HCEC 1CT (cell line): ENCODE results near the gene VAV3.
"Not testable (repeated sequence)": the region's sequence is repeated elsewhere in the genome, so short reads cannot be mapped to it uniquely, and the experiment has no call there.

Experiments used
- DNase-seq: peaks from one replicate; pipeline ENCODE4 v3.0.0-alpha.2; 2017

Gene VAV3, protein sequence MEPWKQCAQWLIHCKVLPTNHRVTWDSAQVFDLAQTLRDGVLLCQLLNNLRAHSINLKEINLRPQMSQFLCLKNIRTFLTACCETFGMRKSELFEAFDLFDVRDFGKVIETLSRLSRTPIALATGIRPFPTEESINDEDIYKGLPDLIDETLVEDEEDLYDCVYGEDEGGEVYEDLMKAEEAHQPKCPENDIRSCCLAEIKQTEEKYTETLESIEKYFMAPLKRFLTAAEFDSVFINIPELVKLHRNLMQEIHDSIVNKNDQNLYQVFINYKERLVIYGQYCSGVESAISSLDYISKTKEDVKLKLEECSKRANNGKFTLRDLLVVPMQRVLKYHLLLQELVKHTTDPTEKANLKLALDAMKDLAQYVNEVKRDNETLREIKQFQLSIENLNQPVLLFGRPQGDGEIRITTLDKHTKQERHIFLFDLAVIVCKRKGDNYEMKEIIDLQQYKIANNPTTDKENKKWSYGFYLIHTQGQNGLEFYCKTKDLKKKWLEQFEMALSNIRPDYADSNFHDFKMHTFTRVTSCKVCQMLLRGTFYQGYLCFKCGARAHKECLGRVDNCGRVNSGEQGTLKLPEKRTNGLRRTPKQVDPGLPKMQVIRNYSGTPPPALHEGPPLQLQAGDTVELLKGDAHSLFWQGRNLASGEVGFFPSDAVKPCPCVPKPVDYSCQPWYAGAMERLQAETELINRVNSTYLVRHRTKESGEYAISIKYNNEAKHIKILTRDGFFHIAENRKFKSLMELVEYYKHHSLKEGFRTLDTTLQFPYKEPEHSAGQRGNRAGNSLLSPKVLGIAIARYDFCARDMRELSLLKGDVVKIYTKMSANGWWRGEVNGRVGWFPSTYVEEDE

DNA sequence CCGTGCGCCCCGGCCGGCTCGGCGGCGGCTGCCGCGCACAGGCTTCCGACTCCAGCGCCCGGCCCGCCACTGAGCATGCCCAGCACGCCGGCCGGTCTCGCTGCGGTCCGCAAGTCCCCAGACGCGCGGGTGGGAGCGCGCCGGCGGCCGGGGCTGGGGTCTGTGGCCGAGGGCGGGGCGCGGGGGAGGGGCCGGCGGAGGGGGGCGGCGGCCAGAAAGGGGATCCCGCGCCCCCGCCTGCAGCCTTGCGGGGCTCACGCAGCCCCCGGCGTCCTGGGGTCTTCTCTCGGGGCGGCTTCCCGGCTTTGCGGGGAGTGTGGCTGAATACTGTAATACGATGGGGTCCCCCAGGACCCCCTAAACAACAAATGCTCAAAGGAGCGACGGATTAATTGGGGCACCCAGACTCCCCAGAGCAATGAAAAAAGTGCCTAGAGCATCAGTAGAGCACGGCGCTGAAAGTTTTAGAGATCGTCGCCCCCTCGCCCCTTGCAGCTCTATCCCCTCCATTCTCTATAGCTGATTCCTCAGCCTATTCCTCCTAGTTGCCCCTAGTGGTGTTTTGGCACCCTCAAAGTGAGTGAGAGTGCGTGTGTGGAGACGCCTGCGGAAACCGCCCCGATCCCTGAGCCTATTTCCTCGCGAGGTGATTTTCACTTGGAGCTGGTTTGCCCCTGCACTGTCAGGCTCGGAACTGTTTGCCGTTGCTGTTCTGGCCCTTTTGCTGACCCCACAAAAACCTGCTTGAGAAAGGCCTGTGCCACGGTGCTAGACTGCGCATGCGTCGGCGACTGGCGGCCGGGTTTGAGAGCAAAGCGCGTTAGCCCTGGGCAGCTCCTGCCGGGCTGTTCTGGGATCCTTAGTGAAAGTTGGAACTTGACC, at the start of gene VAV3:
Gene VAV3 (minus strand): TSS at position 71 of the 882 bp plus-strand sequence. CDS start 311 bp downstream, outside the sequence.
- no peak for DNase-seq

DNA sequence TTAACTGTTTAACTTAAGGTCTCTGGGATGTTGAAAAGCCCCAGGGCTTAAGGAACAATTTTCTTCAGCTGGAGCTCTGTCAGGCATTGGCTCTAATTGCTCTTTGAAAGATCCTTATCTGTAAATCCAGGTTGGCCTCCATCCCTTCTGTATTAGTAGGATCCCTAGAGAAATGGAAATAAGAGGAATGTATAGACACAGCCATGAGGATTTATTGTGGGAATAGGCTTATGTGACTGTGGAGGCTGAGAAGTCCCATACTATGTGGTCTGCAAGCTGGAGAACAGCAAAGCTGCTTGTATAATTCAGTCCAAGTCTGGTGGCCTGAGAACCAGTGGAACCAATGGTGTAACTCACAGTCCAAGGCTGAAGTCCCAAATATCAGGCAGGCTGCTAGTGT, 47.6 kb upstream of the VAV3 start:
- DNase-seq = no peak

DNA sequence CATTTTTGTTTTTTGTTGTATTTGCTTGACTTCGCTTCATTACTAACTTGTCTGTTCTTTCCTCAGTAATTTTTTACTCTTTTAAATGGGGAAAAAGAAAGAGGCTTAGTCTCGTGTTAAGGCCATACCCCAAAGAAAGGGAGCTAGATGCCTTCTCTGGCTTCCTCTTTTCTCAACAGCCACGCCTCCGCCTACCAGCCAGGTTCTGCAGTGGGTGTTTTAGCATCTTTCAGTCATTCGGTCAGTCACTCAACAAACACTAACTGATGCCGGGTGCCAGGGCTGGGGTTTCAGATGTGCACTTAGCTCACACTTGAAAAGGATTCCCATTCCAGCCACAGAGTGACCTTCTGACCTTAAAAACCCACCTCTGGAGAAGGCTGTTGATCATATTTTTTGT, 46.3 kb upstream of the VAV3 start:
- DNase-seq = no peak

DNA sequence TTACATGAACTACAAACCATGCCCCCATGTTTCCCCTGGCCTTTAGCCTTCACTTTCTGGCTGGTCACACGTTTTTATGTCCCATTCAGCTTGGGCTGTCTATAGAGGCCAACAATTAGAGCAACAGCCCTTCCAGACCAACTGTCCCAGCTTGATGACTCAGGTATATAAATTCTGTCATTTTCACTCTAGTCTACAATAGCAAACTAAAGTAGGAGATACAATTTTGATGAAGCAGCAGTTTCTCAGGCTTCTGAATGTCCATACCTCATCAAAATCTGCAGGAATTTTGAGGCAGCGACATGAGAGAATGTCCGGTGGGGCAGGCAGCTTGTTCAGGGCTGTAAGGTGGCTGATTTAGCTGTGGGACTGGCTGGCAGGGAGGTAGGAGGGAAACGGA, 45.6 kb upstream of the VAV3 start:
- DNase-seq = no peak

DNA sequence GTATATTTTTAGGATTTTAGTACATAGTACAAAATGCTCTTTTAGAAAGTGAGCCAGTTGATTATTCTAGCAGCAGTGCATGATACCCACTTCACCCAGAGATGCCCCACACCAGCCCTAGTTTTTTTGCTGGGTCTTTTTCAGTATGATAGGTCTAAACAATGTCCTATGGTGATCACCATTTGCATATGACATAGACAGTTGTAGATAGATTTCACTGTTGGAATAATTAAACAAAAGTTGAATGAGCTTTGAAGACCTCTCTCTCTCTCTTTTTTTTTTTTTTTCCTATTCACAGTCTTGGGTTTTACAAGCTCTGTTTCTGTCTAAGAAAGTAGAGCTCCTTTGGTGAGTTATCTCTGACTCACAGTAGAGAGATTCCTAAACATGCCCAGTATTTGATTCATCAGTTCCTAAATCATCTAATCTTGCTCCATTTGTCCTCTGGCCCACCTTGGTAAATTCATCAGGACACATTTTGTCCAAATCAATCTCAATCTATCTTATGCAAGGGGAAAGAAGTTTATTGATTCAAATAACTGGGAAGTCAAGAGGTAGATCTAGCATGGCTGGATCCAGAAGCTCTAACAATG, 44.7 kb upstream of the VAV3 start:
- DNase-seq = peak; percentile 25

DNA sequence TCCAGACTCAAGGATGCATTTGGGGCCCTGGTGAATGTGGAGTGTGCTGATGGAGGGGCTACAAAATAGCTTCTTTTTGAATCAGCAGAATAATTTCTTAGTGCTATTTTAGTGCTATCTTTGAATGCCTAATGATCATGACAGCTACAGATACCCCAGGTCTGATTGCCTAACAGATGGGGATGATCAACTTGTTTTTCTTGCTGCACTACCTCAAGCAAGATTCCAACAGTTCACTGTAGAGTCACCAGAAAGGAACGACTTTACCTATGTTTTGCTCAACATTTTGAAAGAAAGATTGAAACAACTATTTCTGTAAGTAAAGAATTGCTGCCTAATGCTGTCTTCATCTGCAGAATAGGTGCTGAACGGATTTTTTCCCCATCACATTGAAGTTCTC, 42.6 kb upstream of the VAV3 start:
- DNase-seq = no peak

DNA sequence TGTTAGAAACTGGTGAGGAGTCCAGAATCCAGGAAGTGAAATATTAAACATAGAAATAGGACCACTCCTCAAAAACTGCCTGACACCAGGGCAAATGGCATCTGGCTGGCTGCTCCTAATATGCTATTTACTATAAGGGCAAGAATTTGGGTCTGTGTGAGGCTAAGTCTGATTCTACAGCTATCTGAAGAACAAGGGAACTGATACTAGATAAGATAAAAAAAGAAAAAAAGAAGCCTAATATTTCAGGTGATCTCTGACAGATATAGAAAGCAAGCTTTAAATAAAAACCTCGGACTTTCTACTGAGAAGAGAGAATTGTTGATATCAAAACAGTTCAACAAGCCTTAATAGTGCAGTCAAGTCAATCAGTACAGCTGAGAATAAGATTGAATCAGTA, 42.1 kb upstream of the VAV3 start:
- no peak for DNase-seq

DNA sequence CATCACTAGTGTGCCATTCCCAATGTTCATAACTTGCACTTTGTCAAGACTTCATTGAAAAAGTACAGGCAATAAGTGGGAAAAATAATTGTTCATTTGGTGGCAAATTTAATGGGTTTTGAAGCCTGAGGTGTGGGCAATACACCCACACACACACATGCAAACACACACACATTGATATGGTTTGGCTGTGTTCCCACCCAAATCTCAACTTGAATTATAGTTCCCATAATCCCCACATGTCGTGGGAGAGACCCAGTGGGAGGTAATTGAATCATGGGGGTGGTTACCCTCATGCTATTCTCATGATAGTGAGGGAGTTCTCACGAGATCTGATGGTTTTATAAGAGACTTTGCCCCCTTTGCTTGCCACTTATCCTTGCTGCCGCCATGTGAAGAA, 39.9 kb upstream of the VAV3 start:
- DNase-seq = not testable (repeated sequence)

DNA sequence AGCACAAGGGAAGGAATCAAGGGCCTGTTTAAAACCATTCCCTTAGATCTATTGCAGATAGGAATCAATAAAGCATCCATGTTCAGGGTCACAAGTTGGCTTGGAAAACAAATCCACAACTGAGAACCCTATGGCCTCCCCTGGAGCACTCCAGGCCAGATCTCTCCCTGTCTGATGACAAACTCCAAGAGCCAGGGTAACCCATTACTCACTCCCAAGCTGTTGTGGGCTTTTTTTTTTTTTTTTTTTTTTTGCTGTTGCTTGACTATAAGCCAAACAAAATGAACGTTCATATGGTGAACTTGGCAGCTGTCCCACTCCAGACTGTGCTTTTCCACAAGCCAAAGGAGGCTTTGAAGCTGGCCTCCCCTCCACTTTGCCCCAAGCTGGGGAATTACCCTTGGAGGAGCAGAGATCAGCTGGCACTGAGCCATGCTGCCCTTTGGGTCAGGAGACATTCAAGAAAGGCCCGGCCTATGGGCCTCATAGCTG, 35.7 kb upstream of the VAV3 start:
- no peak for DNase-seq

DNA sequence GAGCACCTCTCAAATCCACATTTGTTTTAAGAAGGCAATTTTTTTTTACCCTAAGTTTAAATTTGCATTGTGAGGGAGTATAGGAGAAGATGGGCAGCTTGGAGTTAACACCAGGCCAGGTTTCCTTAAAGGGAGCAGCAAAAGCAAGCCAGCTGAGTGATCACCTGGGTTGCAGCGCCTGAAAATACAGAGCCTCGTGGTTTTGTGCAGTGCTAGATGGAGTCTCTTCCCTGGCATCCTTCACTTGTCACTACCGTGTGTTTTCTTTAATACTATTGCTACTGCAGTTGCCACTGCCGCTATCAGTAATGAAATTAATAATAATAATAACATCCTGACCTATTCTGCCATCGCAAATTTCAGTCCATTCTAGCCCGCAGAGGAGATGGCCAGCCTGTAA, 35.2 kb upstream of the VAV3 start:
- DNase-seq = no peak

DNA sequence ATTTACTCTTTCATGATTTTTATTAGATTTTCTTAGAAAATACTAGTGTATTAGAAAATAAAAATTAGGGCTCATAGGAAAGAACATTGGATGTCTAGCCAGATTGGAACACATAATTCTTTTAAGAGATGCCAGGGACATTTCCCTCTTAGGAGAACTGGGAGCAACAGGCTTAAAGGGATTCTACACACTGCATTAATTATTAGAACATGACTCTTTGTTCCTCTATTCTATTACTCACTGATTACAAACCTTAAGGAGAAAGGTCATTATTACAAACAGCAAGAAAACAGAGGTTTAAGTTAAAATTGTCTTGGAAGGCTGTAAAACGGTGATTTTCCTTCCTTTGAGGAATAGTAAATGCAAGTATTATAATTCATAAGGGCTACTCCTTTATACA, 32.9 kb upstream of the VAV3 start:
- no peak for DNase-seq

DNA sequence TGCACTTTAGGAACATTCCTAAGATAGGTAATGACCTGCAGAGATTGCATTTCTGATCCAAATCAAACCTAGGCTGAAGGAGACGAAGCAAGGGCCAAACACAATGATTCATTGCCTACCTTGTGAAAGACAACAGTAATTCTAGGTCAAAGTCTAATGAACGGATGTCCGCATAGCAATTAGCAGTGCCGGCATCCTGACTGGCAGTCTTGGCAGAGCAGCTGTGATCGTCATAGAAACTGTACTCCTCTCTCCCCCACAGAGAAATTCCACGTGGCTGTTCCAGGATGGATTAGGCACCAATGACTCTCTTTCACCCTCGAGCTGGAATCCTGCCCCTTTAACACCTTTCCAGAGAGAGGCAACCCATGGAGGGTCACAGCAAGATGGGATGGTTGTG, 28.9 kb upstream of the VAV3 start:
- DNase-seq = no peak

DNA sequence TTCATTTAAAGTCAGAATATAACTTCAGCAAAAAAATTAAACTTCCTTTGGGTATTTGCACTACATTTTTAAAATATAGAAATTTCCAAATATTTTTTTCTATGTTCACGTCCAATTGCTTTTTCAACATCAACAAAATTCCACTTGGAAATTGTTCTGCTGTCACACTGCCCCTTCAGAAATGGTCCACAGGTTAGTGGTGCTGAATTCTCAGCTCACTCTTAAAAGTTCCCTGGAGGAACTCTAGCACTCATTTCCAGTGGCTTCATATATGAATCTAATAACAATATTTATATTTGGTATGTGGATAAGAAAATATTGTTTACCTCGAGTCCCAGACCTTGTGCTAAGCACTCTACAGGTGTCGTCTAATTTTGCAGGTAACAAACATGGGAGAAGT, 27.4 kb upstream of the VAV3 start:
- DNase-seq = no peak

DNA sequence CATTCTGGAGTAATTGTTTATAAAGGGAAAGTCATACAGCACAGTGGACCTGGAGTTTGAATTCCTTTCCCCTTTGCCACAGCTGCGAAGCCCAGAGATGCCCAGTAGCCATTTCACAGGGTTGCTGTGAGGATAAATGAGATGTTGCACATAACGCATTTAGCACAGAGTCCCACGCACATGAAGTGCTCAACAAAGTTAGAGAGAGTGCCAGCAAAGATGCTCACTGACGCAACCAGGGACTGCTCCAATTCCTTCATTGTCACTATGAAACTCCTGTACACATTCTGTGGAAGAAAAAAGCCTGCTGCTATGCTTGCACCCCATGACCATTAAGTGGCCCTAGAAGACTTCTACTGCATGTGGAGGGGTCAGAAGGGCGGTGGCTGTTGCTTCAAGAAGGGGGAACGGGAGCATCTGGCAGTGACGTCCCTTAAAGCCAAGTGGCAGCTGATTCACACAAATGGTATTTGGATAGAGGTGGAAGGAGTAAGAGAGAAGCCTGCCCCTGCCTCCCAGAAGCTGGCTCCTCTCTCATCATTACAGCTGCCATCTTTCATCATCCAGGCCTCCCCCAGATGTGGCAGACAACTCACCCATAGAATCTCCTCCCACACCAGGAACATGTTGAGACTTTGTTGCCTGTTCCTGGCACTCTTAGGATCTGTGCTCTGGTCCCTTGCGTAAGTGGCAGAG, 26.5 kb upstream of the VAV3 start:
- DNase-seq = no peak

DNA sequence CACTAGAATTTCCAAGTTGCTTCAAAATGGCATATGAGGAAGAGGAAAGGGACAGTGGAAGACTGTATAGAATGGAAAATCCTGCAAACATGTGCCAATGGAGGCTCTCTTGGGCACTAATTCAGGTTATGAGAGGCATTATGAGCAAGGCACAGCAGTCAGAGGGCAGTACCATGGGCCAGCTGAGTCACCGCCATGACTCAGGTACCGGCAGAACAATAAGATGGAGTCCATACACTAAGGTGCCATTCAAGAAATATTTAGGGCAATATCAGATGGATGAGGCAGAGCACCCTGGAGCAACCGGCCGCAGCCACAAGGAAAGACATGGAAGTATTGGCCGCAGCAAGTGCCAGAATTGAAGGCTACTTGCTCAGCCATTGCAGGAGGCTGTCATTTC, 25.6 kb upstream of the VAV3 start:
- DNase-seq = no peak

DNA sequence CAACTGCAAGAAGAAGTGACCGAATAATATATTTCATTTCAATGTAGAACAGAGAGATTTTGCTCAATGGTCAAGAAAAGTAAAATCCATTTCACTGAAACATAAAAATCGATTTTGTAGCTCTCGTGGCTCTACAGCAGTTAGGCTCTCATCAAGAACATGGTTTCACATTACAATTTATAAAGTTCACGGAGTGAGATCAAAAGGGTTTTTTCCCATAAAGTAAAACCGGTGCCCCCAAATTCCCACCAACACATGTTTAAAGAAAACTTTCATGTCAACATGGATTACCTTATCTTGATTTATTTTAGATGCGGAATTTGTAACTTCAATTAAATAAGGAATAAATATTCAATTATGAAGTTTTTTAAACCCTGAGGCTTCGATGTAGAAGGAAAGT, 16.3 kb upstream of the VAV3 start:
- no peak for DNase-seq

DNA sequence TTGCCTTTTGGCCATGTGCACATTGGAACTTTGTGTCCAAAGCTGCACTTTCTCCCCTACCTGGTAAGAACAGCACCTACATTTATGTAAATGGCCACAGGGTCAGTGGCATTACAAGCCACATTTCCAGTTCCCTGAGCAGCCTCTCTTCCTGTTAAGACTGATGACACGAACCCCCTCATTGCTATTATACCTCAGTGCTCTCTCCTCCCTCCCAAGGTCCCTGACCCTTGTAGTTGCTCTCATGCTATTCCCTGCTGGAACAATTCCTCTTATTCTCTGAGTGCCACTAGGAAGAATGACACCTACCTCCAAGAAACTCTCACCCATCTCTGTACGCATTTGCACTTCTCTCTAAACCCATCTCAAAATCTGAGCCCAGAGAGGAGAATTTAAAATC, 14.9 kb upstream of the VAV3 start:
- no peak for DNase-seq

DNA sequence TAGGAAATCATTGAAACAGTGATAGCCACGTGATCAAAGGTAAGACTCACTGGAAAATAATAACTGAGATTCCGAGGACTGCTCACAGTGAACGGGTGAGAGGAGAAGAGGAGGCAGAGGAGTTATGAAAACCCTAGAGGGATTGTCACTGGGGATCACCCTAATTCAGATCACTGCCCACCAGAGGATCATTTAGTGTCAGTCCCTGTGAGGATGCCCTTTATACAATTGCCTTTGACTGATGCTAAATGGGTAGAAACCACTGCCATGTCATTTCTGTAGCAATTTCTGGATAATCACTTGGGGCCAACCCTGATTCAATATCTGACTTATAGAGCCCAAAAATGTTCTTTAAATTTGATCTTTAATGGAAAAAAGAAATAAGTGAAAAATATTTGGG, 14.1 kb upstream of the VAV3 start:
- DNase-seq = no peak

DNA sequence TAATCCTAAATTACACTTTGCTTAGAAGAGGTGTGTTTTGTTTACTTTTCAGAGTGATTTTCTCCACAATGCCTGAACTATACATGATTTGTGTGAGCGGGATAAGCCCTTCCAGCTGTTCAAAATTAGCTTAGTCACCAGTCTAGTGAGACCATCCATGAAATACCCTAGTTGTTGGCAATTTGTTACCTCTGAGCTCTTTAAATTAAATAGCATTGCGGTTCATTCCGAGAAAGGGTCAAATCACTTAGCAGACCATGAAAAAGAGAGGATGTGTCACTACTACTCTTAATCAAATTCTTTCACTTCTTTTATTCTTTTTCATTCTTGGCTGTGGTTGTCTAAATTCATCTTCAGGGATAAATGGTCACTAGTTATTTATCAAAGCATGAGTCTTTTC, 11.9 kb upstream of the VAV3 start:
- no peak for DNase-seq

DNA sequence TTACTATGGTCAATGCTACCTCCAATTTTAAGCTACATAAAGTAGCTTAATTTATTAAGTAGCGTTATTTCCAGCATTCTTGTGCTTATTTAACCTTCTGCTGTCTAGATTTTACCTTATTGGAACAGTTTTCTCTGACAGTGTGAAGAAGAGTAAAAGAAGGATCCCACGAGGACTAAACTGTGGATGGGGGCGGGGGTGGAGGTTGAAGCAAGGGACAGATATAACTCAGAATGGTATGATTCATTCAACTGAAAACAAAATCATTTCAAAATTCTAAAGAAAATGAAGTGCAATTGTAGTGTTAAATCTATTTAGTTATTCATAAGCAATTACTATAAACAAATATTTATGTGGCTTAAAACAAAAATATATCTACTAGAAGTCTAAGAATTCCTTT, 11.5 kb upstream of the VAV3 start:
- no peak for DNase-seq

DNA sequence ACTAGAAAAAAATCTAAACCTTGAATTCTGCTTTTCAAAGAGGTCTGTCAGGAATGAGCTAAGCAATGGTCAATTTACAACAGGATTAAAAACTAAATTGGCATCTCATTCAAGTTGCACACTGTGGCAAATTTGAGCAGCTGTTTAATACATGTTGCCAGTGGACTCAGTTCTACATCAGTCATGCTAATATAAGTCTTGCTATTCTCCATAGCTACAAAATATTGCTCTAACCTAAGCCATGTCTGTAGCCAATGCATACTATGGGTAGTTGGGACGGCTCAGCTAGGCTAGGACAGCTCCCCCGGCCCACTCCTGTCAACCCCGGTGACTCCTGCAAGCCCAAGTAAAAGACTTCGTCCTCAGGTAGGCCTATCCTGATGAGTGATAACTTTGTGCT, 10.9 kb upstream of the VAV3 start:
- no peak for DNase-seq

DNA sequence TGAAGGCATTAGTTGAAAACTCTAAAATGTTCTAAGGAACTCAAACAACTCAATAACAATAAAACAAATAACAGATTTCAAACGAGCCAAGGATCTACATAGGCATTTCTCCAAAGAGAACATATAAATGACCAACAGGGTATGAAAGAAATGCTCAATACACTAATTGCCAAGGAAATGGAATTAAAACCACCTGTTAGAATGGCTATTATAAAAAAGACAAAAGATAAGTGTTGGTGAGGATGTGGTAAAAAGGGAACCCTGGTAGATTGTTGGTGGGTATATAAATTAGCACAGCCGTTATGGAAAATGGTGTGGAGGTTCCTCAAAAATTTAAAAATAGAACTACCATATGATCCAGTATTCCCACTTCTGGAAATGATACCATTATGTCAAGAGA, 9.1 kb upstream of the VAV3 start:
- no peak for DNase-seq
